Astrocyte of the spinal cord (primary cell): Measurements from ENCODE around the gene IZUMO3.

Experiments used
- DNase-seq: peaks from one replicate; pipeline ENCODE4 v3.0.0; 2011; ENCODE audit warnings: low read depth, low spot score
- H3K4me3 ChIP-seq: 2 replicates; pipeline ENCODE4 v1.5.1; 2011; ENCODE audit warnings: low read depth, mild to moderate bottlenecking, low read length, moderate library complexity
- in situ Hi-C: cut with HindIII; loops from 2 replicates; pipeline ENCODE4 v1.10.0; 2017; ENCODE audit warnings: low sequenced_read_pairs
- TF ChIP-seq, protein P1 (sequence below): IDR thresholded peaks from 2 replicates; pipeline ENCODE4 v1.5.1; 2012; ENCODE audit warnings: low read depth, mild to moderate bottlenecking, low read length, inconsistent platforms

Gene IZUMO3

DNA sequence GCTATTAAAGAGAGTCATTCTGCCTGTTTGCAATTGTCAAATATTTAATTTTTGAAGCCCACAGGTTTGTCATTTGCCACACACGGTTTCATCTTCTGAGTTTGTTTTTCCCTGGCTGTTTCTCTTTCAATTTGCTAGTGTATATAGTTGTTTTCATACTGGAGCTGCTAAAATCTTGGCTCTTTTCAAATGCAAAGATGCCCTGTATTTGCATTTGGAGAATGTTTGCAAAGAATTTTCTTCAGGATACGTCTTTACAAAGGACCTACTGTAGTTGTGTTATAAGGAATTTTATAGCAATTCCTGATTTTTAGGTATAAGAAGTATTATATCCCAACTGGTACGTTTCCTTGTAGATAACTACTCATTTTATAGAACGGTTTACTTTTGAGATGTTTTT, 48.0 kb downstream of the IZUMO3 start:
- in situ Hi-C loops: no loop called here
- no peak for DNase-seq
- no peak overlapping the region for H3K4me3 ChIP-seq
- TF ChIP-seq, protein P1, sequence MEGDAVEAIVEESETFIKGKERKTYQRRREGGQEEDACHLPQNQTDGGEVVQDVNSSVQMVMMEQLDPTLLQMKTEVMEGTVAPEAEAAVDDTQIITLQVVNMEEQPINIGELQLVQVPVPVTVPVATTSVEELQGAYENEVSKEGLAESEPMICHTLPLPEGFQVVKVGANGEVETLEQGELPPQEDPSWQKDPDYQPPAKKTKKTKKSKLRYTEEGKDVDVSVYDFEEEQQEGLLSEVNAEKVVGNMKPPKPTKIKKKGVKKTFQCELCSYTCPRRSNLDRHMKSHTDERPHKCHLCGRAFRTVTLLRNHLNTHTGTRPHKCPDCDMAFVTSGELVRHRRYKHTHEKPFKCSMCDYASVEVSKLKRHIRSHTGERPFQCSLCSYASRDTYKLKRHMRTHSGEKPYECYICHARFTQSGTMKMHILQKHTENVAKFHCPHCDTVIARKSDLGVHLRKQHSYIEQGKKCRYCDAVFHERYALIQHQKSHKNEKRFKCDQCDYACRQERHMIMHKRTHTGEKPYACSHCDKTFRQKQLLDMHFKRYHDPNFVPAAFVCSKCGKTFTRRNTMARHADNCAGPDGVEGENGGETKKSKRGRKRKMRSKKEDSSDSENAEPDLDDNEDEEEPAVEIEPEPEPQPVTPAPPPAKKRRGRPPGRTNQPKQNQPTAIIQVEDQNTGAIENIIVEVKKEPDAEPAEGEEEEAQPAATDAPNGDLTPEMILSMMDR: no peak
